Embryonic facial prominence (tissue), 1 donor: ENCODE results near the gene ACSL1.
"Not testable (repeated sequence)": the region's sequence is repeated elsewhere in the genome, so short reads cannot be mapped to it uniquely, and the experiment has no call there.

Experiments
- DNase-seq: peaks from one replicate; pipeline ENCODE4 v3.0.0-alpha.2; 2016; ENCODE audit errors: extremely low spot score

ACSL1 gene

DNA sequence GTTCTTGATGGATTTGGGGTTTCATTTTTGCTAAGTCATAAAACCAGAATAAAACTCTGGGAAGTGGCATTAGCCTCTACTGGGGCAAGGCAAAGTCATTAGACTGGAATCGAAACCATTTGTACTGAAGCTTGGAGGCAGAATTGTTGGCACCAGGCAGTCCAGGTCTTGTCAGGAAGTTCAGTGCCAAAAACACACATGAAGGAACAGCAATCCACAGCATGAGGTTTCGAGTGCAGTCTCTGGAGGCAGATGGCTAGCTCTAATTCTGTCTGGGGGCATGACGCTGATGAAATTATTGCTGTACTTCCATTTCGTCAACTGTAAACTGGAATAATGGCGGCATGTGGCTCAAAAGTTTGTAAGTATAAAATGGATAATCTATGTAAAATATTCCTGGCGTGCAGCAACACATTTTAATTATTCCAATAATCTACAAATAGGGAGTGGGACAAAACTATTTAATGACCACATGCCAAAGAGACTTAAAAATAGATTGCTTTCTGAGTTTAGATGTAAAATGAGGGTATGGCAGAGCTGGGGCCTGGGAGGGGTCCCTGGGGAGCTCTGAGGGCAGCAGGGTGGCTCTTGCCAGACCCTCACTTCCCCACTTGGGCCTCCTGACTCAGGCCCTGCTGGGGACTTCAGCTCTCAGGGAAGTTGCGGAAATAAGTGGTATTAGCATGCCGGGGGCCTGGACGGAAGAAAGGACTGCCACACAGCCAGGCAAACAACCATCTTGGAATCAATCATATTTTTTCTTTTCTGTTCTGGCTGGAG is 73.1 kb downstream of the ACSL1 start:
- no peak for DNase-seq

DNA sequence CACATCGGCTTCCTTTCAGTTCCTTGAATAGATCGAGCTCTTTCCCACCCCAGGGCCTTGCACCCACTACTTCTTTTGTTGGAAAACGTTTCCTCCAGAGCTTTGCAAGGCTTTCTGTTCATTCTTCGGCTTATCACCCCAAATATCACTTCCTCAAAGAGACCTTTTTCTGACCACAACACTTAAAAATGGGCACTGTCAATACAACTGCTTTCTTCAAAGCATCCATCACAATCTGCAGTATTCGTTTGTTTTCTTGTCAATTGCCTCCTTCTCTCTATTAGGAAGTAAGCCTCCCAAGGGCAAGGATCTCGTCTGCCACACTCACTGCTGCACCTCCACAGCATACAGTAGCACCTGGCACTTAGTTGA is 74.2 kb downstream of the ACSL1 start:
- no peak for DNase-seq

DNA sequence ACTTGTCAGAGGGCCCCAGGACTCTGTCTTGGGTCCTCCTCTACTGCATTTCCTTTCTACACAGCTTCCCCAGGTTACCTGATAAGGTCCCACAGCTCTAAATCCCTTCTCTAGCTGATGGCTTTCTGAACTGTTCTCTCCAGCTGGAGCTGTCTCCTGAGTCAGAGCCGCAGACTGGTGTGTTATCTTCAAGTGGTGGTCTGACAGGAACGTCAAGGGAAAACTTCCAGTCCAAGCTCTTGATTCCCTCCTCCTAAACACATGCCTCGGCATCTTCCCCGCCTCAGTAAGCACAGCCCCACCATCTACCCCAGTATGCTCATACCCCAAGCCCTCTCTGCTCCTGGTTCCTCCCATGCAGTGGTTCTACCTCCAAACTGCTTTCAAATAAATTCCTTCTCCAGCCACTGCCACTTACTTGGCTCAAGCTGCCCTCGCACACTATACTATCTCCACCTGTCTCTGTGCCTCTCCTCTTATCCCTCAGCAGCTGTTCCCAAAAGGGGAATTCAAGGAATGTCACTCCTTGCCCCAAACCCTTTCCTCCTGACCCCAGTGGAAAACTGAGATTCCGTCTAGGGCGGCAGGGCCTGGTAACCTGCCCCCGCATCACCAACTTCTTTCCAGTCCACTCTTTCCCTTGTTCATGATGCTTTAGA is 74.7 kb downstream of the ACSL1 start:
- no peak for DNase-seq

DNA sequence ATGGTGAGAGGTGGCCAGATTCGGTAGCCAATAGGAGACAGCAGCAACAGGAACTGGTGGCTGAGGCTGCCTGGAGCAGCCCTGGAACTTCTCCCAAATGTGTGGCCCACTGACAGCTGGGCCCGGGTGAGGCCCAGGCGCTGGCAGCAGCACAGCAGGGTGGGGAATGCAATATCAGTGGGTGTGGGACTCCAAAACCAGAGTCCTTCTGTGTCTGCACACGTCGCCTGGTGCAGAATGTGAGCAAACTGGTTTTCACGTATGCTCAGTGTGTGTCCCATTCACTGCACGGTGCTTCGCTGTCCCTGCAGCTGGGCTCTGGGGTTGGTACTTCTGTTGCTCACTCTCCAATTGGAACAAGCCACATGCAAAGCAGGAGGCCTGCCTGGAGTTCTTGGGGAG is 77.5 kb downstream of the ACSL1 start:
- DNase-seq: no peak

DNA sequence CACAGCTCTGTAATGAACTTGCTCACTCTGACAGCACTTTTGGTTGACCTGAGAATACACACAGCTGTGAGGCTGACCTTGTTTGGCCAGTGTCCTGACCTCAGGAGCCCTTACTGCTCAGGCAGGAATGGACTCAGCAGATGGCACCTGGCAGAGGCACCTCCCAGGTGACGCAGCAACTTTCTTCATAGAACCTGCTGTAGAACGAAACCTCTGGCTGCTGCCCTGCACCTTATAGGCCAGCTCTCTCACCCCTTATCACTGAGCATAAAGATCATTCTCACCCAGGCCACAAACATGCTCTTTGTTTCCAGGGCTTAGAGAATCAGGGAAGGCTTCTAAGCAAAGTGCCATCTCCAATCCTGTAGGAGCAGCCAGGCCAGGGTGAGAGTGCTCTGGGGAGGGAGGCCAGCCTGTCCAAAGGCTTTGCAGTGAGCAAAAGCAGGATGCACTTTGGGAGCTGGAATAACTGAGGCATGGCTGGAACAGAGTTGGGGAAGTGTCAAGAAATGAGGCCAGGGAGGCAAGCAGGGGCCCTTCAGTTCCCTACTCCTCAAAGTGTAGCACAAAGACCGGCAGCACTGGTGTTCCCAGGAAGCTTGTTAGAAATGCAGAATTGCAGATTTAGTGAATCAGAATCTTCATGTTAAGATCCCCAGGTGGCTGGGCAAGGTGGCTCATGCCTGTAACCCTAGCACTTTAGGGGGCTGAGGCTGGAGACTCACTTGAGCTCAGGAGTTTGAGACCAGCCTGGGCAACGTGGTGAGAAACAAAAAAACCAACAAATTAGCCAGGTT is 78.5 kb downstream of the ACSL1 start:
- DNase-seq: no peak

DNA sequence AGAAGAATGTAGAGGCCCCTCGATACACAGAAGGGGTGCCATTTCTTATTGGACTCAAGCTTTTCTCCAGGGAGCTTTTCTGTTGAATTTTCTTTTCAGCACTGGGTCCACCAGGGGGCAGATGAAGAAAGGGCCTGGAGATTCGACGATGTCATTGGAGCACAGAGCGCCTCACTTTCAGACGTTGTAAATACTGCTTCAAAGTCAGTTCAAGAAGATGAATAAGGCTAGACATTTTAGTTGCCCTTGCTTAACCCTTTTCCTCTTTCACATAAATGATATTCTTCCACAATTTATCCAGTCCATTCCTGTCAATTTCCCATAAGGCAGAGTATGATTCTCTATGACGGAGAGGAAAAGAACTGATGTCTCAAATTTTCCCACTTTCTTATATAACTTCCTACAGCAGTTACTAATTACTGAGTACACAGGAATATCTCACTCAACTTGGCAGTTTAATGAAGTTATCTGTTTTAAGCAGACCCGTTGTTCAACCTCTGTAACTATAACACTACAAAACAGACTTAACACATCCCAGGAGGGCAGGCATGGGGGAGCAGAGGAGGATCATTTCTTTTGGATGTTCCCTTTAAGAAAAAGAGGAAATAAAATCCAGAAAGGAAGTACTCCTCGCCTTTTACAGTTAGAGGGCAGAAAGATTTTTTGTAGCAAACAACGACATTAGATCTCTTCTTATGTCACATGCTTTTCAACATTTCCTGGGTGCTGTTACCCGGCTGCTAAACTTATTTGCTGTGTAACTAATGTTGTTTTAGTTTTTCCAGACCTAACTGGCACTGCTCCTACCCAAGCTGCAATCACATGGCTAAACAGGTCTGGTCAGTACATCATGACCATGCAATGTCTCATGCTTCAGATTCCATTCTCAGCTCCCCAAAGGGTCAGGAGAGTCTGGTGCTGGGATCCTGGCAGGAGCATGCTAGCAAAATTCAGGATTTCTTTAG is 79.7 kb downstream of the ACSL1 start:
- DNase-seq: peak; percentile 73

DNA sequence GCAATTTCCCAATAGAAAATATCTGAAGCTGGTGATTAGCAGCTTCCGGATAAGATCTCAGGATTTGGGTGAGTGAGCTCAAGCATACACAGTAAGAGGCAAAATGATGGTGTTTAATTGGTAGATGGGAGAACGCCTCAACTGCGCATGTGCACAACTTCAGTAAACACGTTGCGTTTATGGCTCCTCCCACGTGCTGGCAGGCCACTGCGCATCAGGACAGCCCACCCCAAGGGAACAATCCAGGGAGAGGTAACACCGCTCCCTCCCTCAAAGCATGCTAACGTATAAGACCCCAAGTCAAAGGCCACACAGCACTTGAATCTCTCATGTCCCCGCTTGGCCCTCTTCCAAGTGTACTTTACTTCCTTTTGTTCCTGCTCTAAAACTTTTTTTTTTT is 81.5 kb downstream of the ACSL1 start:
- no peak for DNase-seq

DNA sequence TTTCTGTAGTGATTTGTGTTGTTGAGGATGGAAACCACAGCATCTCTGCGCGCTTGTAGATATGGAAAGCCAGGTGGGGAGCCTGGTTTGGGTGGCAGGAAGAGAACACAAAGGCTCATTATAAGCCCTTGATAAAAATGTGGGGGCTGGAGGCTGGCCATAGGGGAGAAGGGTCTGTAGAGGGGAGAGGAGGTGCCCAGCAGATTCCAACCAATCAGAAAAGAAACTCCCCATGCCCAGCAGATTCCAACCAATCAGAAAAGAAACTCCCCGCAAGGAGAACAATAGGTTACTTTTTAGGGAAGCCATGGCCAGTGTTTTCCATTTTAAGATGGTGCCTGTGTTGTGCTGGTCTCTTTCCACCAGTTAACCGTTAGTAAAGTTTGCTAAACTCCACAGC is 82.1 kb downstream of the ACSL1 start:
- no peak for DNase-seq

DNA sequence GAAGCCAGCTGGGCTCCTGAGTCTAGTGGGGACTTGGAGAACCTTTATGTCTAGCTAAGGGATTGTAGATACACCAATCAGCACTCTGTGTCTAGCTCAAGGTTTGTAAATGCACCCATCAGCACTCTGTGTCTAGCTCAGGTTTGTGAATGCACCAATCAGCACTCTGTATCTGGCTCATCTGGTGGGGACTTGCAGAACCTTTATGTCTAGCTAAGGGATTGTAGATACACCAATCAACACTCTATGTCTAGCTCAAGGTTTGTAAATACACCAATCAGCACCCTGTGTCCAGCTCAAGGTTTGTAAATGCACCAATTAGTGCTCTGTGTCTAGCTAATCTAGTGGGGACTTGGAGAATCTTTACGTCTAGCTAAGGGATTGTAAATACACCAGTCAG is 84.1 kb downstream of the ACSL1 start:
- DNase-seq: not testable (repeated sequence)

DNA sequence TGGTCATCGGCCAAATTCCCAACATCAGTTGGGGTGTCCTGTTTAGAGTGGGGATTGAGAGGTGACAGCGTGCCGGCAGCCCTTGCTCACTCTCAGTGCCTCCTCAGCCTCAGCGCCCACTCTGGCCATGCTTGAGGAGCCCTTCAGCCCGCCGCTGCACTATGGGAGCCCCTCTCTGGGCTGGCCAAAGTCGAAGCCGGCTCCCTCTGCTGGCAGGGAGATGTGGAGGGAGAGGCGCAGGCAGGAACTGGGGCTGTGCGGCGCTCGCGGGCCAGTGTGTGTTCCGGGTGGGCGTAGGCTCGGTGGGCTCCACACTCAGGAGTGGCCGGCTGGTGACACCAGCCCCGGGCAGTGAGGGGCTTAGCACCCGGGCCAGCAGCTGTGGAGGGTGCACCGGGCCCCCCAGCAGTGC is 84.8 kb downstream of the ACSL1 start:
- DNase-seq: no peak

DNA sequence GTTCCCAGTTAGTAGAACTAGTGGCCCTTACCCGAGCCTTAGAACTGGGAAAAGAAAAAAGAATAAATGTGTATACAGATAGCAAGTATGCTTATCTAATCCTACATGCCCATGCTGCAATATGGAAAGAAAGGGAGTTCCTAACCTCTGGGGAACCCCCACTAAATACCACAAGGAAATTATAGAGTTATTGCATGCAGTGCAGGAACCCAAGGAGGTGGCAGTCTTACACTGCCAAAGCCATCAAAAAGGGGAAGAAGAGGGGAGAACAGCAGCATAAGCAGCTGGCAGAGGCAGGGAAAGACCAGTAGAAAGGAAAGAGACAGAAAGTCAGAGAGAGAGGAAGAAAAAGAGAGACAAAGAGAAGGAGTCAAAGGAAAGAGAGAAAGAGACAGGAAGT is 86.2 kb downstream of the ACSL1 start:
- not testable (repeated sequence) for DNase-seq

DNA sequence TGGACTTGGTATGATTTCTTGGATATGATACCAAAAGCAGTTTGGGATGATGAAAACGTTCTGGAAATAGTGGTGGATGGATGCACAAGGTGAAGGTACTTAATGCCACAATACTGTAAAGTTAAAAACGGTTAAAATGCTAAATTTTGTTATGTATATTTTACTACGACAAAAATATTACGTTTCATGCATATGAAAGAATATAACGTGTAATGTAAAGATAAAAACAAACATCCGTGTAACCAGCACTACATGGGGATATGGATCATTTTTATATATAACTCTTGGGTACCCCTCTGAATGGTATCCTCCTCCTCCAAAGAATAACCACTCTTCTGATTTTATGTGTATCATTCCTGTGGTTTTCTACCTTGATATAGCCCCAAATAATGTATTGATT is 91.0 kb downstream of the ACSL1 start:
- no peak for DNase-seq

DNA sequence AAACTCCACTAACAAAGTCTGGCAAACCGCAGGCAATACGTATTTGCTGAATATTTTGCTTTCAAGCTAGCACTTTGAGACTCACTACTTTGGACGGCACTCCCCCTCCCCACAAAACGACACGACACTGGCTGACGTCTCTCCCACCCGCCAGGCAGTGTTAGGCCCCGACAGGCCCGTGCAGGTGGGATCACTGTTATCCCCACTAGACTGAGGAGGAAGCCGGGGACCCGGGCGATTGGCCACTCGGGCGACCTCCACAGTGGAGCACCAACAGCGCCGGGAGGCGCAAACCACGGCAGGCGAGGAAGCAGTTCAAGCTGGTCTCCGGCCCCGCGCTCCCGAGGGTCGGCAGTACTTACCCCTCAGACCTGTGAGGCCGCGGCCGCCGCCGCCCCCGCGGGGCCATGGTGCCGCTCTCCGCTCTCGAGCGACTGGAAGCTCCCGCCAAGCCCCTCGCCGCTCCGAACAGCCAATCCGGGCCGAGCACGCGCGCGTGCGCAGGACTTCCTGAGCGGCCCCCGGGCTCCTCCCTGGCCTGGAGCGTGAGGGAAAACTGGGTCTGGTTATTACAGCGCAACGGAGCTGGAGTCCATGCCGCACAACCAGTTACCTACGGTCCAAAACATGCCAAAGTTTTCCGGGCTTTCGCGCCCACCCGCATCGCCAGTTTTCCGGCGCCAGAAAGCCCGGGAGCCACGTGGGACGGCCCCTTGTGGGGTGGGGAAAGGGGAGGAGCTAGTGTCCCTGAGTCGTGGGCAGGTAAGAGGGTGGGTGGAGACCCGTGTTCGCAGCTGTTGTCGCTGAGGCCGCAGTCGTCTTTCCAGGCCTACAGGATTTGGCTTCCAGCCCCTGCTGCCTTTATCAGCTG is 91.9 kb downstream of the ACSL1 start, which contains the start of gene CENPU:
TSS of gene CENPU (minus strand) at position 443 of the 871 bp plus-strand sequence. CDS start at position 409, 34 bp downstream.
- DNase-seq: peak; percentile 99

DNA sequence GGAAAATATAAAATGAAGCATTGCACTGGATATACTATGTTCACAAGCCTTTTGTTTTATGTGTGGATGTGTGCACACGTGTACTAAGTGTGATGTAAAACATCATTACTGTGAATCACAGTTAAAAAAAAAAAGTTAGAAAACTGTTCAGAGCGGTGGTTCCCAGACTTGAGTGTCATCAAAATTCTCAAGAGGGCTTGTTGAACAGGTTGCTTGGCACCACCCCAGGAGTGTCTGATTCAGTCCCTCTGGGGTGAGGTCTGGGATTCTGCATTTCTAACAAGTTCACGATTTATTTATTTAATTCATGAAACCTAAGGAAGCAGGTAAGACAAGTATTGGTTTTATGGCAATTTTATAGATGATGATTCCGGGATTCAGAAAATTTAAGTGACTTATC is 93.6 kb downstream of the ACSL1 start:
- DNase-seq: no peak

DNA sequence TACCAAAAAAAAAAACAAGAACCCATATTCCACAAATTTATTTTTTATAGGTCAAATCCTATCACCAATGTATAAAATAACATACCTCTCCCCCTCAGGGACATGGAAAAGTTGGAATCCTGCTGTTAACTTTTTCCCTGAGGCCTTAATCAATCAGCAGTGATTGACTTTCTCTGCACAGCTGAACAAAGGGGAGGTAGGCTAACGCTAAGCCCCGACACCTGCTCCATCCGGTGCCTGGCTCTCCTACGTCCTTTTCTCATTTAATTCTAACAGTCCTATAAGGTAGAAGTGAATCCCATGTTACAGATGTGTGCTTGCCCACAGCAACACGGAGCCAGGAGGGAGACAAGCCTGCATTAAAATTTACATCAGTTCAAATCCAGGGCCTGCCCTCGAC is 94.7 kb downstream of the ACSL1 start:
- DNase-seq: no peak

DNA sequence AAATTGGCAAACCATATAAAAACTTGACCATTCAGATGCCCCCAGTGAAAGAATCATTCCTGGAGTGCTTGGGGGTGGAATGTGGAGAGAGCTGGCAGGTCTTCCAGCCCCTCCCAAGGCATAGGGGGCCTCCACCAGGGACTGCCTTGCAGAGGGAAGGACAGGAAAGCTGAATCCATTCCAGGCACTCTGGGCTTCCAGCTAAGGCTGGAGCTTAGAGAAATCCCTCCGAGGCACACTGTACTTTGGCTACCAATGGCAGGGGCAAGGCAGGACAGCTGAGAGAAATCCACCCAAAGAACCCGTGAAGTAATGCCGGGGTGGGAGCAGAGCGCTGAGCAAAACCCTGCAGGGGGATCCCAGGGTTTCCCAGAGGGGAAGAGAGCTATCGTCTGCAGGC is 95.8 kb downstream of the ACSL1 start:
- DNase-seq: no peak

DNA sequence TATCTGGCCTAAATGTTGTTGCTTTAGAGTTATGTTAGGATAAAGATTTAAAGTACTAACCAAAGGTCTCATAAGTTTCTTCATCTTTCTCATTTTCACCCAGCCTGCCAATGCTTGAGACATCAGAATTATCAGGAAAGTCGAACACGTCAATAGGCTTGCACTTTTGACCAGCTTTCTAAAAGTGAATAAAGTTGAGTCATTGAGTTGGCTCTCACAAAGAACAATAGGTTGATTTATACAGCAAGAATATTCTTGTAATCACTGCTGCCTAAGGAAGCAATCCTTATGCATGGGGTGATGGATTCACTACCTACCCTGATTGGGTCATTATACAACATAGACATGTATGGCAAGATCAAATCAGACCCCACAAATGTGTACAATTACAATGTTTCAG is 96.9 kb downstream of the ACSL1 start:
- no peak for DNase-seq

DNA sequence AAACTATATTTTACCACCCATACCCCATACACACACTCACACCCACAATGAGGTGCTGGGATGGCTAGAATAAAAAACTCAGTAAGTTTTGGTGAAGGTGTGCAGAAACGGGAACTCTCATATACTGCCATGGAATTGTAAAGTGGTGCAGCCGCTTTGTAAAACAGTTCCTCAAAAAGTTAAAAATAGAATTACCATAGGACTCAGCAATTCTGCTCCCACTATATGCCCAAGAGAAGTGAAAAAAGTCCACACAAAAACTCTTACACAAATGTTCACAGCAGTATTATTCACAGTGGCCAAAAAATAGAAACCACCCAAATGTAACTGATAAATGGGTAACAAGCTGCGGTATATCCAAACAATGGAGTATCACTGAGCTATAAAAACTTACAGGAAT is 98.3 kb downstream of the ACSL1 start:
- no peak for DNase-seq

DNA sequence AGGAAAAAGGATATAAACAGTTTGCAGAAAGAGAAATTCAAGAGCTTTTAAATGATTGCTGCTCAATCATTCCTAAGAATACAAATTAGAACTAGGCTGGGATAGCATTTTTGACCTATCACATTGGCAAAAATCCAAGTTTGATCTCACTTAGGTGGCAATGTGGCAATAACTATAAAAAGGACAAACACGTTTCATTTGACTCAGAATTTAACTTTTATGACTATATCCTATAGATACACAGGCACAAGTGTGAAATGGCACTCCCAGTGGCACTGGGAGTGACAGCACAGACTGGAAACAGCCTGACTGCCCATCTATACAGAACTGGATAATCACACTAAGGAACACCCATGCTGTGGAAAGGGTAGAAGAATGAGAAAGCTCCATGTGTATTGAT is 103.0 kb downstream of the ACSL1 start:
- DNase-seq: no peak

DNA sequence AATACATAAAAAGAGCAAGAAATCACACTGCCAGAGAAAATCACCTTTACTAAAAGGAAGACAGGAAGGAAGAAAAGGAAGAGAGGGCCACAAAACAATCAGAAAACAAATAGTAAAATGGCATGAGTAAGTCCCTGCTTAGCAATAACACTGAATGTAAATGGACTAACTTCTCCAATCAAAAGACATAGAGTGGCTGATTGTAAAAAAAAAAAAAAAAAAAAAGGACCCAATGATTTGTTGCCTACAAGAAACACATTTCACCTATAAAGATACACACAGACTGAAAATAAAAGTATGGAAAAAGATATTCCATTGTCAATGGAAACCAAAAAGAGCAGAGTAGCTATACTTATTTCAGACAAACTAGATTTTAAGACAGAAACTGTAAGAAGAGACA is 104.5 kb downstream of the ACSL1 start:
- no peak for DNase-seq

DNA sequence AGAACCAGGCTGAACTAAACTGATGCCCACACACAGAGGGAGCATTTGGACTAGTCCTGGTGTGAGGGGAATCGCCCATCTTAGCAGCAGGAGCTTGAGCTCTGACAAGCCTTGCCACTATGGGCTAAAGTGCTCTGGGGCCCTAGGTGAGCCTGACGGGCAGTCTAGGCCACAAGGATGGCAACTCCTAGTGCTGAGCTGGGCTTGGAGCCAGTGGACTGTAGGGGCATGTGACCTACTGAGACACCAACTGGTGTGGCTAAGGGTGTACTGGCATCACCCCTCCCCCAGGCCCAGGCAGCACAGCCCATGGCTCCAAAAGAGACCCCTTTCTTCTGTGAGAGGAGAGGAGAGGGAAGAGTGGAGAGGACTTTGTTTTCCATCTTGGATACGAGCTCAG is 106.4 kb downstream of the ACSL1 start:
- no peak for DNase-seq
